Measurements from ENCODE around the gene TPCN2. TPM values are rescaled to one million over a fixed set of nuclear protein-coding genes. Genes with fewer than 3 reads are reported as not detected.
"Not testable (repeated sequence)": the region's sequence is repeated elsewhere in the genome, so short reads cannot be mapped to it uniquely, and the experiment has no call there.

TPCN2 gene
- total RNA-seq, 6 experiments from 2014 or later: 8.0 to 11.2 (median 9.0) TPM

GRCh38 chr11:69134957-69135356 lies 86.2 kb downstream of the TPCN2 start:
- Mint-ChIP-seq H3K27me3 (ENCODE audit: insufficient read depth) (peaks cover 4% of the 10 kb centered on the region), H3K4me1 (ENCODE audit: low read depth) (peaks cover 19% of the 10 kb centered on the region), H3K4me3 (no peak overlapping the region), H3K36me3 (ENCODE audit: low read depth) (peaks cover 24% of the 10 kb centered on the region), H3K27ac (no peak overlapping the region), H3K9me3 (peaks cover 18% of the 10 kb centered on the region)
- TF ChIP-seq CTCF (IDR thresholded peaks at IDR 0.05): no peak
- no peak for DNase-seq

- Mint-ChIP-seq H3K27me3 (ENCODE audit: insufficient read depth) (peaks cover 5% of the 10 kb centered on the region), H3K4me3 (no peak overlapping the region), H3K9me3 (peaks cover 18% of the 10 kb centered on the region), H3K36me3 (ENCODE audit: low read depth) (peaks cover 24% of the 10 kb centered on the region), H3K4me1 (ENCODE audit: low read depth) (peaks cover 19% of the 10 kb centered on the region), H3K27ac (no peak overlapping the region)
- TF ChIP-seq CTCF (IDR thresholded peaks at IDR 0.05): no peak
- no peak for DNase-seq
Observed at GRCh38 chr11:69135420-69136363, 87.0 kb downstream of the TPCN2 start.

- peaks cover 18% of the 10 kb centered on the region for H3K9me3 Mint-ChIP-seq
- no peak for DNase-seq
- no peak overlapping the region for H3K27ac Mint-ChIP-seq
- peaks cover 15% of the 10 kb centered on the region for H3K4me1 Mint-ChIP-seq (ENCODE audit: low read depth)
- H3K27me3 Mint-ChIP-seq (ENCODE audit: insufficient read depth): peaks cover 5% of the 10 kb centered on the region
- no peak for TF ChIP-seq CTCF (IDR thresholded peaks at IDR 0.05)
- peaks cover 24% of the 10 kb centered on the region for H3K36me3 Mint-ChIP-seq (ENCODE audit: low read depth)
- no peak overlapping the region for H3K4me3 Mint-ChIP-seq
Observed at GRCh38 chr11:69136471-69136870, 87.7 kb downstream of the TPCN2 start.

- H3K9me3 Mint-ChIP-seq: peaks cover 18% of the 10 kb centered on the region
Observed at GRCh38 chr11:69137151-69137844, 88.6 kb downstream of the TPCN2 start.

GRCh38 chr11:69138265-69138664 lies 89.5 kb downstream of the TPCN2 start:
- H3K27me3 Mint-ChIP-seq (ENCODE audit: insufficient read depth): peaks cover 5% of the 10 kb centered on the region
- H3K9me3 Mint-ChIP-seq: peaks cover 14% of the 10 kb centered on the region
- no peak overlapping the region; the same call in 1 of the 2 replicates for H3K27ac Mint-ChIP-seq
- TF ChIP-seq CTCF (IDR thresholded peaks at IDR 0.05): no peak
- DNase-seq: peak; percentile 51
- H3K4me1 Mint-ChIP-seq (ENCODE audit: low read depth): peaks cover 15% of the 10 kb centered on the region
- peaks cover 25% of the 10 kb centered on the region for H3K36me3 Mint-ChIP-seq (ENCODE audit: low read depth)
- H3K4me3 Mint-ChIP-seq: no peak overlapping the region

More at GRCh38 chr11:69137151-69137844, 88.6 kb downstream of the TPCN2 start:
- H3K27me3 Mint-ChIP-seq (ENCODE audit: insufficient read depth): peaks cover 5% of the 10 kb centered on the region
- no peak for TF ChIP-seq CTCF (IDR thresholded peaks at IDR 0.05)
- no peak overlapping the region for H3K4me3 Mint-ChIP-seq
- no peak overlapping the region for H3K27ac Mint-ChIP-seq
- H3K4me1 Mint-ChIP-seq (ENCODE audit: low read depth): peaks cover 15% of the 10 kb centered on the region
- no peak for DNase-seq
- peaks cover 24% of the 10 kb centered on the region for H3K36me3 Mint-ChIP-seq (ENCODE audit: low read depth)

GRCh38 chr11:69140161-69140560 lies 91.4 kb downstream of the TPCN2 start:
- DNase-seq; H3K4me3 Mint-ChIP-seq; H3K27ac Mint-ChIP-seq; H3K9me3 Mint-ChIP-seq; H3K27me3 Mint-ChIP-seq (ENCODE audit: insufficient read depth): not testable (repeated sequence)
- H3K4me1 Mint-ChIP-seq (ENCODE audit: low read depth): peaks cover 29% of the 10 kb centered on the region
- peaks cover 15% of the 10 kb centered on the region for H3K36me3 Mint-ChIP-seq (ENCODE audit: low read depth)

All from HFFc6 (cell line).